ENCODE data around the gene CRTAC1. TPM values are rescaled to one million over a fixed set of nuclear protein-coding genes. Genes with fewer than 3 reads are reported as not detected.

Gene CRTAC1
- polyA plus RNA-seq, 3 donors: not detected

GRCh38 chr10:97816609-97817008 is 213.8 kb downstream of the CRTAC1 start:
- DNase-seq: no peak
- H2AFZ ChIP-seq (ENCODE audit: insufficient read depth, low read depth, low read length, poor library complexity, severe bottlenecking): no peak overlapping the region
- no peaks in the 10 kb centered on the region for H3K36me3 ChIP-seq (replicated peaks in 1 of 2; ENCODE audit: control insufficient read depth in 1 of 2, insufficient read depth in 2 of 2, low read length in 2 of 2)
- no peak for TF ChIP-seq CTCF (IDR thresholded peaks at IDR 0.05)
- Mint-ChIP-seq H3K36me3 (no peaks in the 10 kb centered on the region), H3K27ac (no peak overlapping the region), H3K4me1 (no peaks in the 10 kb centered on the region), H3K4me3 (no peak overlapping the region), H3K27me3 (ENCODE audit: low read depth in 3 of 3) (peaks cover 6 to 32% (median 9%) of the 10 kb centered on the region in 3 donors), H3K9me3 (peaks cover 0 to 1% (median 0%) of the 10 kb centered on the region in 7 donors)
- no peak overlapping the region for H3K4me2 ChIP-seq (replicated peaks; ENCODE audit: extremely low read depth, low read length, poor library complexity, severe bottlenecking)
- no peaks in the 10 kb centered on the region for H3K4me1 ChIP-seq (ENCODE audit: control insufficient read depth in 1 of 2, insufficient read depth in 2 of 2, low read length in 2 of 2)
- H3K27ac ChIP-seq (ENCODE audit: low read depth in 1 of 2, low read length in 2 of 2): no peak overlapping the region
- peaks cover 0 to 5% of the 10 kb centered on the region in 2 donors for H3K27me3 ChIP-seq (ENCODE audit: control insufficient read depth in 2 of 2, insufficient read depth in 2 of 2, low read length in 2 of 2)
- WGBS (ENCODE audit: insufficient coverage): no CpG with 5 or more reads among the region's 4 CpGs
- no peaks in the 10 kb centered on the region for H4K20me1 ChIP-seq (ENCODE audit: insufficient read depth, low read length)
- intact Hi-C loops (cut with micrococcal nuclease): no loop called here
- no peak overlapping the region for H3K9ac ChIP-seq (ENCODE audit: insufficient read depth, low read length, poor library complexity, severe bottlenecking)
- no peak overlapping the region for H3K4me3 ChIP-seq (replicated peaks in 1 of 3; ENCODE audit: low read depth in 2 of 3, low read length in 3 of 3)
- H3K79me2 ChIP-seq (ENCODE audit: insufficient read depth, low read length): no peaks in the 10 kb centered on the region
- H3K9me3 ChIP-seq (replicated peaks in 1 of 2; ENCODE audit: control insufficient read depth in 1 of 2, insufficient read depth in 1 of 2, low read length in 2 of 2): no peaks in the 10 kb centered on the region

Small RNA genes within 50 kb of the gene (small RNA-seq; reads per million reads assigned to genes)
- not detected for gene AL355301.1 (ENCODE audit: insufficient read length, low read depth)

Other genes starting within 250 kb of the CRTAC1 start
- gene GOLGA7B, start 180.8 kb downstream of the CRTAC1 start, polyA plus RNA-seq: under 1 TPM in 1 of 3 donors, not detected in 2; 0.03 TPM
- 10 to 100 TPM in 1 of 3 donors, 1 to 10 TPM in 2; 2.6 to 13.8 (median 2.7) TPM for gene R3HCC1L, start 104.0 kb upstream of the CRTAC1 start, polyA plus RNA-seq
- under 1 TPM in 2 of 3 donors, not detected in 1; 0.03 to 0.05 TPM for gene LOXL4, start 237.6 kb upstream of the CRTAC1 start, polyA plus RNA-seq